HEK293 (cell line): ENCODE measurements around the gene NDC1.

ENCODE experiments used
- HOXA7 ChIP-seq: sonication (generic); formaldehyde crosslinking; IDR thresholded peaks from 2 replicates; pipeline ENCODE4 v1.8.1; 2022; ENCODE audit warnings: missing genetic modification reagents, borderline replicate concordance
- HOXD13 ChIP-seq: sonication (generic); formaldehyde crosslinking; IDR thresholded peaks from 2 replicates; pipeline ENCODE4 v1.8.0; 2022; ENCODE audit warnings: missing genetic modification reagents, borderline replicate concordance
- KLF7 ChIP-seq: fragments of 450-650 bp; formaldehyde crosslinking; IDR thresholded peaks from 2 replicates; pipeline ENCODE4 v1.5.1; 2016; ENCODE audit warnings: missing biosample characterization, missing genetic modification characterization, borderline replicate concordance
- TCF7L2 ChIP-seq: IDR thresholded peaks from 2 replicates; pipeline ENCODE4 v1.6.1; 2011; ENCODE audit warnings: low read depth, mild to moderate bottlenecking, inconsistent platforms, low read length, moderate library complexity, borderline replicate concordance
- ZBTB17 ChIP-seq: fragments of 450-650 bp; formaldehyde crosslinking; IDR thresholded peaks from 2 replicates; pipeline ENCODE4 v1.5.1; 2016; ENCODE audit warnings: missing biosample characterization, missing genetic modification characterization
- ZBTB48 ChIP-seq: fragments of 450-650 bp; formaldehyde crosslinking; IDR thresholded peaks from 2 replicates; pipeline ENCODE4 v1.5.1; 2016; ENCODE audit warnings: missing biosample characterization, missing genetic modification characterization
- ZBTB8A ChIP-seq: fragments of 450-650 bp; formaldehyde crosslinking; IDR thresholded peaks from 2 replicates; pipeline ENCODE4 v1.5.1; 2016; ENCODE audit warnings: missing biosample characterization, missing genetic modification characterization
- ZFP69B ChIP-seq: fragments of 450-650 bp; formaldehyde crosslinking; IDR thresholded peaks from 2 replicates; pipeline ENCODE4 v1.5.1; 2016; ENCODE audit warnings: missing biosample characterization, missing genetic modification characterization
- ZNF19 ChIP-seq: fragments of 450-650 bp; formaldehyde crosslinking; IDR thresholded peaks from 2 replicates; pipeline ENCODE4; 2016; ENCODE audit warnings: missing biosample characterization, missing genetic modification characterization, low read depth
- ZNF23 ChIP-seq: fragments of 450-650 bp; formaldehyde crosslinking; IDR thresholded peaks from 2 replicates; pipeline ENCODE4 v1.5.1; 2016; ENCODE audit warnings: missing biosample characterization, missing genetic modification characterization, borderline replicate concordance
- ZNF335 ChIP-seq: fragments of 450-650 bp; formaldehyde crosslinking; conservative IDR thresholded peaks from 2 replicates; pipeline ENCODE4 v1.5.1; 2016; ENCODE audit warnings: missing biosample characterization, missing genetic modification characterization
- ZNF416 ChIP-seq: fragments of 450-650 bp; formaldehyde crosslinking; IDR thresholded peaks from 2 replicates; pipeline ENCODE4 v1.5.1; 2016; ENCODE audit warnings: missing biosample characterization, missing genetic modification characterization
- ZNF548 ChIP-seq: fragments of 450-650 bp; formaldehyde crosslinking; IDR thresholded peaks from 2 replicates; pipeline ENCODE4 v1.5.1; 2016; ENCODE audit warnings: missing biosample characterization, missing genetic modification characterization
- ZNF623 ChIP-seq: fragments of 450-650 bp; formaldehyde crosslinking; IDR thresholded peaks from 2 replicates; pipeline ENCODE4 v1.5.1; 2016; ENCODE audit warnings: missing biosample characterization, missing genetic modification characterization
- ZNF629 ChIP-seq: fragments of 450-650 bp; formaldehyde crosslinking; IDR thresholded peaks from 2 replicates; pipeline ENCODE4 v1.5.1; 2017; ENCODE audit warnings: missing biosample characterization, missing genetic modification characterization
- ZNF701 ChIP-seq: fragments of 450-650 bp; formaldehyde crosslinking; IDR thresholded peaks from 2 replicates; pipeline ENCODE4 v1.5.1; 2016; ENCODE audit warnings: missing biosample characterization, missing genetic modification characterization
- ZNF707 ChIP-seq: fragments of 450-650 bp; formaldehyde crosslinking; IDR thresholded peaks from 2 replicates; pipeline ENCODE4 v1.5.1; 2016; ENCODE audit warnings: missing biosample characterization, missing genetic modification characterization
- ZNF837 ChIP-seq: fragments of 450-650 bp; formaldehyde crosslinking; IDR thresholded peaks from 2 replicates; pipeline ENCODE4 v1.5.1; 2016; ENCODE audit warnings: missing biosample characterization, missing genetic modification characterization
- ZSCAN30 ChIP-seq: fragments of 450-650 bp; IDR thresholded peaks from 2 replicates; pipeline ENCODE4 v1.5.1; 2018; ENCODE audit warnings: missing biosample characterization, mild to moderate bottlenecking, missing genetic modification characterization, moderate library complexity
- TF ChIP-seq, protein P1 (sequence below): fragments of 450-650 bp; formaldehyde crosslinking; IDR thresholded peaks from 2 replicates; pipeline ENCODE4 v1.5.1; 2017; ENCODE audit warnings: missing biosample characterization, missing genetic modification characterization
- TF ChIP-seq, protein P2 (sequence below): fragments of 450-650 bp; formaldehyde crosslinking; IDR thresholded peaks from 2 replicates; pipeline ENCODE4 v1.5.1; 2016; ENCODE audit warnings: missing biosample characterization, missing genetic modification characterization
- TF ChIP-seq, protein P3 (sequence below): fragments of 450-650 bp; formaldehyde crosslinking; conservative IDR thresholded peaks from 2 replicates; pipeline ENCODE4 v1.5.1; 2016; ENCODE audit warnings: low read depth, missing biosample characterization, missing genetic modification characterization
- TF ChIP-seq, protein P4 (sequence below): fragments of 450-650 bp; formaldehyde crosslinking; conservative IDR thresholded peaks from 2 replicates; pipeline ENCODE4 v1.5.1; 2016; ENCODE audit warnings: low read depth, missing biosample characterization, missing genetic modification characterization
- TF ChIP-seq, protein P5 (sequence below): fragments of 450-650 bp; formaldehyde crosslinking; IDR thresholded peaks from 2 replicates; pipeline ENCODE4 v1.5.1; 2017; ENCODE audit warnings: missing biosample characterization, missing genetic modification characterization
- TF ChIP-seq, protein P6 (sequence below): fragments of 450-650 bp; formaldehyde crosslinking; IDR thresholded peaks from 2 replicates; pipeline ENCODE4 v1.5.1; 2016; ENCODE audit warnings: missing biosample characterization, missing genetic modification characterization

The NDC1 gene

DNA sequence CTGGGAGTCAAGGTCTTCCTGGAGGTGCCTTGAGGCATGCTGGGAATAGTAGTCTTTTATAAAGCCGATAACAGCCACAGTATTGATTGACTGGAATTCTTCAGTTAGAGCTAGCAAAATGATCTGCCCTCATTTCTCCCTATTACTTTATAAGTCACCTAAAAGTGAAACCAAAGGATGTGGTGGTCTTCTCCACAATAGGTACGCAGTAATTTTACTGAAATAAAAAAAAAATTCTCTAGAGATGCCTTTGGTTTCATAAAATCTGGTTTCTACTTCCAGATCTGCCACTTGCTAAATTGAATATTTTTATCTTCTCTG, 518 bp upstream of the NDC1 start (continued):
- TF ChIP-seq KLF7 (tag by site-specific recombination) (no peak), ZNF701 (no peak), ZNF19 (tag by site-specific recombination) (no peak), ZNF548 (tag by site-specific recombination) (no peak), ZNF335 (tag by site-specific recombination) (peak; percentile 23; the same call in 1 of the 2 replicates), HOXA7 (CRISPR knock-in tag) (no peak), TCF7L2 (no peak), ZNF629 (tag by site-specific recombination) (no peak), ZFP69B (tag by site-specific recombination) (no peak), ZNF837 (tag by site-specific recombination) (no peak), ZNF707 (tag by site-specific recombination) (no peak), ZBTB48 (tag by site-specific recombination) (no peak), ZNF623 (0 out of 2 replicates have a peak, but pooled peaks have one; percentile 2), ZNF23 (no peak), ZBTB17 (tag by site-specific recombination) (peak; percentile 79; the same call in 1 of the 2 replicates), ZBTB8A (0 out of 2 replicates have a peak, but pooled peaks have one; percentile 1), ZSCAN30 (no peak), ZNF416 (tag by site-specific recombination) (no peak), HOXD13 (CRISPR knock-in tag) (no peak)
- TF ChIP-seq, protein P1, sequence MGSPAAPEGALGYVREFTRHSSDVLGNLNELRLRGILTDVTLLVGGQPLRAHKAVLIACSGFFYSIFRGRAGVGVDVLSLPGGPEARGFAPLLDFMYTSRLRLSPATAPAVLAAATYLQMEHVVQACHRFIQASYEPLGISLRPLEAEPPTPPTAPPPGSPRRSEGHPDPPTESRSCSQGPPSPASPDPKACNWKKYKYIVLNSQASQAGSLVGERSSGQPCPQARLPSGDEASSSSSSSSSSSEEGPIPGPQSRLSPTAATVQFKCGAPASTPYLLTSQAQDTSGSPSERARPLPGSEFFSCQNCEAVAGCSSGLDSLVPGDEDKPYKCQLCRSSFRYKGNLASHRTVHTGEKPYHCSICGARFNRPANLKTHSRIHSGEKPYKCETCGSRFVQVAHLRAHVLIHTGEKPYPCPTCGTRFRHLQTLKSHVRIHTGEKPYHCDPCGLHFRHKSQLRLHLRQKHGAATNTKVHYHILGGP (tag by site-specific recombination): no peak
- TF ChIP-seq, protein P2, sequence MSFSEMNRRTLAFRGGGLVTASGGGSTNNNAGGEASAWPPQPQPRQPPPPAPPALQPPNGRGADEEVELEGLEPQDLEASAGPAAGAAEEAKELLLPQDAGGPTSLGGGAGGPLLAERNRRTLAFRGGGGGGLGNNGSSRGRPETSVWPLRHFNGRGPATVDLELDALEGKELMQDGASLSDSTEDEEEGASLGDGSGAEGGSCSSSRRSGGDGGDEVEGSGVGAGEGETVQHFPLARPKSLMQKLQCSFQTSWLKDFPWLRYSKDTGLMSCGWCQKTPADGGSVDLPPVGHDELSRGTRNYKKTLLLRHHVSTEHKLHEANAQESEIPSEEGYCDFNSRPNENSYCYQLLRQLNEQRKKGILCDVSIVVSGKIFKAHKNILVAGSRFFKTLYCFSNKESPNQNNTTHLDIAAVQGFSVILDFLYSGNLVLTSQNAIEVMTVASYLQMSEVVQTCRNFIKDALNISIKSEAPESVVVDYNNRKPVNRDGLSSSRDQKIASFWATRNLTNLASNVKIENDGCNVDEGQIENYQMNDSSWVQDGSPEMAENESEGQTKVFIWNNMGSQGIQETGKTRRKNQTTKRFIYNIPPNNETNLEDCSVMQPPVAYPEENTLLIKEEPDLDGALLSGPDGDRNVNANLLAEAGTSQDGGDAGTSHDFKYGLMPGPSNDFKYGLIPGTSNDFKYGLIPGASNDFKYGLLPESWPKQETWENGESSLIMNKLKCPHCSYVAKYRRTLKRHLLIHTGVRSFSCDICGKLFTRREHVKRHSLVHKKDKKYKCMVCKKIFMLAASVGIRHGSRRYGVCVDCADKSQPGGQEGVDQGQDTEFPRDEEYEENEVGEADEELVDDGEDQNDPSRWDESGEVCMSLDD (tag by site-specific recombination): no peak
- TF ChIP-seq, protein P3, sequence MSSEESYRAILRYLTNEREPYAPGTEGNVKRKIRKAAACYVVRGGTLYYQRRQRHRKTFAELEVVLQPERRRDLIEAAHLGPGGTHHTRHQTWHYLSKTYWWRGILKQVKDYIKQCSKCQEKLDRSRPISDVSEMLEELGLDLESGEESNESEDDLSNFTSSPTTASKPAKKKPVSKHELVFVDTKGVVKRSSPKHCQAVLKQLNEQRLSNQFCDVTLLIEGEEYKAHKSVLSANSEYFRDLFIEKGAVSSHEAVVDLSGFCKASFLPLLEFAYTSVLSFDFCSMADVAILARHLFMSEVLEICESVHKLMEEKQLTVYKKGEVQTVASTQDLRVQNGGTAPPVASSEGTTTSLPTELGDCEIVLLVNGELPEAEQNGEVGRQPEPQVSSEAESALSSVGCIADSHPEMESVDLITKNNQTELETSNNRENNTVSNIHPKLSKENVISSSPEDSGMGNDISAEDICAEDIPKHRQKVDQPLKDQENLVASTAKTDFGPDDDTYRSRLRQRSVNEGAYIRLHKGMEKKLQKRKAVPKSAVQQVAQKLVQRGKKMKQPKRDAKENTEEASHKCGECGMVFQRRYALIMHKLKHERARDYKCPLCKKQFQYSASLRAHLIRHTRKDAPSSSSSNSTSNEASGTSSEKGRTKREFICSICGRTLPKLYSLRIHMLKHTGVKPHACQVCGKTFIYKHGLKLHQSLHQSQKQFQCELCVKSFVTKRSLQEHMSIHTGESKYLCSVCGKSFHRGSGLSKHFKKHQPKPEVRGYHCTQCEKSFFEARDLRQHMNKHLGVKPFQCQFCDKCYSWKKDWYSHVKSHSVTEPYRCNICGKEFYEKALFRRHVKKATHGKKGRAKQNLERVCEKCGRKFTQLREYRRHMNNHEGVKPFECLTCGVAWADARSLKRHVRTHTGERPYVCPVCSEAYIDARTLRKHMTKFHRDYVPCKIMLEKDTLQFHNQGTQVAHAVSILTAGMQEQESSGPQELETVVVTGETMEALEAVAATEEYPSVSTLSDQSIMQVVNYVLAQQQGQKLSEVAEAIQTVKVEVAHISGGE (tag by site-specific recombination): no peak
- TF ChIP-seq, protein P4, sequence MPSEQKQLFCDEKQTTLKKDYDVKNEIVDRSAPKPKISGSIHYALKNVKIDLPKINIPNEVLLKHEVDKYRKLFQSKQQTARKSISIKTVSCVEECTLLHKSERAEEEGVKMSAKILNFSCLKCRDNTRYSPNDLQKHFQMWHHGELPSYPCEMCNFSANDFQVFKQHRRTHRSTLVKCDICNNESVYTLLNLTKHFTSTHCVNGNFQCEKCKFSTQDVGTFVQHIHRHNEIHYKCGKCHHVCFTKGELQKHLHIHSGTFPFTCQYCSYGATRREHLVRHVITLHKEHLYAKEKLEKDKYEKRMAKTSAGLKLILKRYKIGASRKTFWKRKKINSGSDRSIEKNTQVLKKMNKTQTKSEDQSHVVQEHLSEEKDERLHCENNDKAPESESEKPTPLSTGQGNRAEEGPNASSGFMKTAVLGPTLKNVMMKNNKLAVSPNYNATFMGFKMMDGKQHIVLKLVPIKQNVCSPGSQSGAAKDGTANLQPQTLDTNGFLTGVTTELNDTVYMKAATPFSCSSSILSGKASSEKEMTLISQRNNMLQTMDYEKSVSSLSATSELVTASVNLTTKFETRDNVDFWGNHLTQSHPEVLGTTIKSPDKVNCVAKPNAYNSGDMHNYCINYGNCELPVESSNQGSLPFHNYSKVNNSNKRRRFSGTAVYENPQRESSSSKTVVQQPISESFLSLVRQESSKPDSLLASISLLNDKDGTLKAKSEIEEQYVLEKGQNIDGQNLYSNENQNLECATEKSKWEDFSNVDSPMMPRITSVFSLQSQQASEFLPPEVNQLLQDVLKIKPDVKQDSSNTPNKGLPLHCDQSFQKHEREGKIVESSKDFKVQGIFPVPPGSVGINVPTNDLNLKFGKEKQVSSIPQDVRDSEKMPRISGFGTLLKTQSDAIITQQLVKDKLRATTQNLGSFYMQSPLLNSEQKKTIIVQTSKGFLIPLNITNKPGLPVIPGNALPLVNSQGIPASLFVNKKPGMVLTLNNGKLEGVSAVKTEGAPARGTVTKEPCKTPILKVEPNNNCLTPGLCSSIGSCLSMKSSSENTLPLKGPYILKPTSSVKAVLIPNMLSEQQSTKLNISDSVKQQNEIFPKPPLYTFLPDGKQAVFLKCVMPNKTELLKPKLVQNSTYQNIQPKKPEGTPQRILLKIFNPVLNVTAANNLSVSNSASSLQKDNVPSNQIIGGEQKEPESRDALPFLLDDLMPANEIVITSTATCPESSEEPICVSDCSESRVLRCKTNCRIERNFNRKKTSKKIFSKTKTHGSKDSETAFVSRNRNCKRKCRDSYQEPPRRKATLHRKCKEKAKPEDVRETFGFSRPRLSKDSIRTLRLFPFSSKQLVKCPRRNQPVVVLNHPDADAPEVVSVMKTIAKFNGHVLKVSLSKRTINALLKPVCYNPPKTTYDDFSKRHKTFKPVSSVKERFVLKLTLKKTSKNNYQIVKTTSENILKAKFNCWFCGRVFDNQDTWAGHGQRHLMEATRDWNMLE (tag by site-specific recombination): peak; percentile 83; the same call in 1 of the 2 replicates
- TF ChIP-seq, protein P5, sequence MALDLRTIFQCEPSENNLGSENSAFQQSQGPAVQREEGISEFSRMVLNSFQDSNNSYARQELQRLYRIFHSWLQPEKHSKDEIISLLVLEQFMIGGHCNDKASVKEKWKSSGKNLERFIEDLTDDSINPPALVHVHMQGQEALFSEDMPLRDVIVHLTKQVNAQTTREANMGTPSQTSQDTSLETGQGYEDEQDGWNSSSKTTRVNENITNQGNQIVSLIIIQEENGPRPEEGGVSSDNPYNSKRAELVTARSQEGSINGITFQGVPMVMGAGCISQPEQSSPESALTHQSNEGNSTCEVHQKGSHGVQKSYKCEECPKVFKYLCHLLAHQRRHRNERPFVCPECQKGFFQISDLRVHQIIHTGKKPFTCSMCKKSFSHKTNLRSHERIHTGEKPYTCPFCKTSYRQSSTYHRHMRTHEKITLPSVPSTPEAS (tag by site-specific recombination): no peak
- TF ChIP-seq, protein P6, sequence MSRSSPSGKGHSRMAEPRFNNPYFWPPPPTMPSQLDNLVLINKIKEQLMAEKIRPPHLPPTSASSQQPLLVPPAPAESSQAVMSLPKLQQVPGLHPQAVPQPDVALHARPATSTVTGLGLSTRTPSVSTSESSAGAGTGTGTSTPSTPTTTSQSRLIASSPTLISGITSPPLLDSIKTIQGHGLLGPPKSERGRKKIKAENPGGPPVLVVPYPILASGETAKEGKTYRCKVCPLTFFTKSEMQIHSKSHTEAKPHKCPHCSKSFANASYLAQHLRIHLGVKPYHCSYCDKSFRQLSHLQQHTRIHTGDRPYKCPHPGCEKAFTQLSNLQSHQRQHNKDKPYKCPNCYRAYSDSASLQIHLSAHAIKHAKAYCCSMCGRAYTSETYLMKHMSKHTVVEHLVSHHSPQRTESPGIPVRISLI (tag by site-specific recombination): no peak
